KOPT-K1 (cell line): ENCODE measurements around the gene TTC9B.

Experiments used
- H3K27ac ChIP-seq: fragments of 200-600 bp; sonication (generic); 2 replicates; pipeline ENCODE4 v1.5.1; 2016; ENCODE audit warnings: antibody characterized with exemption, mild to moderate bottlenecking, low read depth, low read length; ENCODE audit not compliant: poor library complexity, severe bottlenecking
- H3K36me3 ChIP-seq: fragments of 200-600 bp; sonication (generic); 2 replicates; pipeline ENCODE4 v1.5.1; 2017; ENCODE audit warnings: antibody characterized with exemption, mild to moderate bottlenecking, low read length, moderate library complexity; ENCODE audit not compliant: insufficient read depth
- H3K9me3 ChIP-seq: fragments of 200-600 bp; sonication (generic); 2 replicates; pipeline ENCODE4 v1.5.1; 2017; ENCODE audit warnings: antibody characterized with exemption, low read length, mild to moderate bottlenecking; ENCODE audit not compliant: insufficient read depth, poor library complexity, severe bottlenecking

Gene TTC9B

DNA sequence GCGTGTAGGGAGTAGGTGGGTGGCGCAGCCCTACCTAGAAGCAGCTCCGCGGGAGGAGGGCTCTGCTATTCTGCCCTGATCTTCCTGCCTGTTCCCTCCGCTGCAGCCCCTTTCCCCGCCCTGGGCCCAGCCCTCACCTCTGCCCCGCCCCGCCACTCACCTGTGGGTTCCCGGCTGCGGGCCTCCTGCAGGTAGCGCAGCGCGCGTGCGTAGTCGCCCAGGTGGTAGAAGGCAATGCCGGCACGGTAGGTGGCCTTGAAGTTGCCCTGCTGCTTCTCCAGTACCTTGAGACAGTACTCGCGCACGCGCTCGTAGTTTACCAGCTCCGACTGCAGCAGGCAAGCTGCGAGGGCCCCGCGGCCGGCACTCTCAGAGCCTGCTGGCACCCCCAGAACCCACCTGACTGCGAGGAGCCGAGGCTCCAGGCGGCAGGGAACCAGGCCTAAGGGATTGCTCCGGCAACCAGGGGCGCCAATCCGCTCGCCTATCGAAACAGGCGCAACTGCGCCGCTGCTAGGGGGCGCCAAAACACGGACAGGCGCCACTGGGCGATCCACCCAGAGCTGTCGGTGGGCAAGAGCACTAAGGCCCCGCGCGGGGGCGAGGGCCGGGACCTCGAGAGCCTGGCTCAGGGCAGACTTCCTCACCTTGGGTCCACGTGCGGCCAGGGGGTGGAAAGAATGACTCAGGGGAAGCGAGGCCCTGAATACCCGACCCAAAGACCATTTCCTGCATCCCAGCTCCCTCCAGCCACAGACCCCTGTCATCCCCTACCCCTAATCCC is 965 bp downstream of the TTC9B start:
- no peak overlapping the region for H3K27ac ChIP-seq
- H3K9me3 ChIP-seq: peaks cover 3% of the 10 kb centered on the region
- no peaks in the 10 kb centered on the region for H3K36me3 ChIP-seq

DNA sequence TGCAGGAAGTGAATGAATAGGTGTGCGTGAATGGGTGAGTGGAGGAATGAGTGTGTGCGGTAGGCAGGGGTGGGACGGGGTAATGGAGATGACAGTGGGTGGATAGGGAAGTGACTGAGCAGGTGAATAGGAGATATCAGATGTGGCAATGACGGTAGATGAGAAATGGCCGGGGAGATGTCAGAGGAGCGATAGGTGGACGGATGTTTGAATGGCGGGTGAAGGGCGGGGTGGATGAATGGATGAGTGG is 1.5 kb downstream of the TTC9B start:
- Histone ChIP-seq H3K9me3 (no peaks in the 10 kb centered on the region), H3K27ac (no peak overlapping the region), H3K36me3 (no peaks in the 10 kb centered on the region)

GRCh38 chr19:40216013-40216776 is 2.0 kb downstream of the TTC9B start:
- Histone ChIP-seq H3K27ac (no peak overlapping the region), H3K9me3 (no peaks in the 10 kb centered on the region)

GRCh38 chr19:40214936-40215335 is 3.2 kb downstream of the TTC9B start:
- H3K27ac ChIP-seq: no peak overlapping the region
- no peaks in the 10 kb centered on the region; the same call in 1 of the 2 replicates for H3K36me3 ChIP-seq
- no peaks in the 10 kb centered on the region for H3K9me3 ChIP-seq

More at GRCh38 chr19:40216013-40216776, 2.0 kb downstream of the TTC9B start:
- H3K36me3 ChIP-seq: no peaks in the 10 kb centered on the region

GRCh38 chr19:40213882-40214570 is 4.2 kb downstream of the TTC9B start:
- Histone ChIP-seq H3K9me3 (no peaks in the 10 kb centered on the region), H3K27ac (no peak overlapping the region), H3K36me3 (no peaks in the 10 kb centered on the region; the same call in 1 of the 2 replicates)

DNA sequence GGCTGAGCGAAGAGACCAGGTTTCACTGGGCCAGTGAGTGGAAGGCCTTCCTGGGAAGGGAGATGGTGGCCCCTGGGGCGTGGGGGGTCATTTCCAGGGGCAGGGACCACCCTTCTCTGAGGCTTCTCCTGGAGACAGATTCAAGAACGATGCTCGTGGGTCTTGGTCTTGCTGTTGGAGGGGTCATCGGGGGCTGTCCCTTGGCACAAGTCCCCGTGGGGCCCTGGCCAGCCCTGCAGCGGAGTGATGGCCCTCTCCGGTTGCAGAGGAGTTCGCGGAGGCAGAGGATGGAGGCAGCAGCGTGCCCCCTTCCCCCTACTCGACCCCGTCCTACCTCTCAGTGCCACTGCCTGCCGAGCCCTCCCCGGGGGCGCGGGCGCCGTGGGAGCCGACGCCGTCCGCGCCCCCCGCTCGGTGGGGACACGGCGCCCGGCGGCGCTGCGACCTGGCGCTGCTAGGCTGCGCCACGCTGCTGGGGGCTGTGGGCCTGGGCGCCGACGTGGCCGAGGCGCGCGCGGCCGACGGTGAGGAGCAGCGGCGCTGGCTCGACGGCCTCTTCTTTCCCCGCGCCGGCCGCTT is 4.8 kb downstream of the TTC9B start:
- Histone ChIP-seq H3K9me3 (no peaks in the 10 kb centered on the region), H3K36me3 (no peaks in the 10 kb centered on the region; the same call in 1 of the 2 replicates), H3K27ac (no peak overlapping the region)

- no peaks in the 10 kb centered on the region for H3K9me3 ChIP-seq
- no peak overlapping the region for H3K27ac ChIP-seq
- H3K36me3 ChIP-seq: no peaks in the 10 kb centered on the region; the same call in 1 of the 2 replicates
These were observed 7.3 kb downstream of the TTC9B start for GRCh38 chr19:40210889-40211288.

DNA sequence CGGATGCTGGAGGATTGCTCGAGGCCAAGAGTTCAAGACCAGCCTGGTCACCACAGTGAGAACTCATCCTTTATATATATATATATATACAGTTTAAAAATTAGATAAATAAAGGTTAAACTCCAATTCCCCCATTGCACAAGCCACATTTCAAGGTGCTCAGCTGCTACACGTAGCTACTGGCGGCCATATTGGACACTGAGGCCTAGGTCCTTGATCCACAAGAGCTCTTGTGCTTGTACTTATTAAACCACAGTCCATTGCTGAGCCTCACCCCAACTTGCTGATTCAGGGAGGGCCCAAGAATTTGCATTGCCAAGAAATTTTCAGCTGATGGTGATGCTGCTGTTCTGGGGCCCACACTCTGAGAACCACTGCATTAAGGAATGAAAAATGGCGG is 9.6 kb downstream of the TTC9B start:
- H3K27ac ChIP-seq: no peak overlapping the region

DNA sequence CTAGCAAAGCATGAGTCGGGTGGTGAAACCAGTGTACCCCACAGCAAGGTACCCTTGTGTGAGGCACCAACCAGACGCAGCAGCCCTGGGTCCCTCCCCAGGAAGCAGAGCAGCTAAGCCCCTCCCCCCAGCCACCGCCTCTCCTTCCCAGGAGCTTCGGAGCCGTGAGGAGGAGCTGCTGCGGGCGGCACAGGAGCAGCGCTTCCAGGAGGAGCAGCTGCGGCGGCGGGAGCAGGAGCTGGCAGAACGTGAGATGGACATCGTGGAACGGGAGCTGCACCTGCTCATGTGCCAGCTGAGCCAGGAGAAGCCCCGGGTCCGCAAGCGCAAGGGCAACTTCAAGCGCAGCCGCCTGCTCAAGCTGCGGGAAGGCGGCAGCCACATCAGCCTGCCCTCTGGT is 12.4 kb downstream of the TTC9B start:
- Histone ChIP-seq H3K27ac (no peak overlapping the region), H3K36me3 (peaks cover 5% of the 10 kb centered on the region; the same call in 1 of the 2 replicates), H3K9me3 (no peaks in the 10 kb centered on the region)

More for the DNA sequence above, 9.6 kb downstream of the TTC9B start:
- H3K9me3 ChIP-seq: no peaks in the 10 kb centered on the region
- peaks cover 5% of the 10 kb centered on the region; the same call in 1 of the 2 replicates for H3K36me3 ChIP-seq

GRCh38 chr19:40204381-40204780 is 13.8 kb downstream of the TTC9B start:
- H3K36me3 ChIP-seq: peaks cover 5% of the 10 kb centered on the region; the same call in 1 of the 2 replicates
- H3K9me3 ChIP-seq: no peaks in the 10 kb centered on the region
- H3K27ac ChIP-seq: no peak overlapping the region

DNA sequence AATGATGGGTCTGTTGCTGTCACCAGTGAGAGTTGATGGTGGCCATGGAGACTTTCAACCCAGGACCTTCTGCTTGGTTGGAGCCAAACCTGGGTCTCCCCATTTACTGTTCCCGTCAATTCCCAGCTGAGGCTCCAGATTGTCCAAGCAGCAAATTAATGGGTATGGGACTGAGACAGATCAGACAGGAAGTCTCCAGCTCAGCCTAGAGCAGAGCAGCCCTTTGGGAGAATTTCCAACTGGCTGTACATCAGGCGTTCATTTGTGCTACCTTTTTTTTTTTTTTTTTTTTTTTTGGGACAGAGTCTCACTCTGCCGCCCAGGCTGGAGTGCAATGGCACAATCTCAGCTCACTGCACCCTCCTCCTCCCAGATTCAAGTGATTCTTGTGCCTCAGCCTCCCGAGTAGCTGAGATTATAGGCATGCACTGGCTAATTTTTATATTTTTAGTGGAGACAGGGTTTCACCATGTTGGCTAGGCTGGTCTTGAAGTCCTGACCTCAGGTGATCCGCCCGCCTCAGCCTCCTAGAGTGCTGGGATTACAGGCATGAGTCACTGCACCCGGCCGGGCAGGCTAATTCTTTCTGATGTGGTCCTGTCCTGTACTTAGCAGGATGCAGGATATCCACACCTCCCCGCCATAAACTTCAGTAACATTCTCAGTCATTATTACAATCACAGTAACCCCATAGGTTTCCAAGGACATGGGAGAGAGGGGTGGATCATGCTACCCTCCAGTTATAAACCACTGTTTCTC is 17.7 kb downstream of the TTC9B start:
- H3K9me3 ChIP-seq: no peaks in the 10 kb centered on the region
- H3K27ac ChIP-seq: no peak overlapping the region
- H3K36me3 ChIP-seq: peaks cover 5% of the 10 kb centered on the region; the same call in 1 of the 2 replicates

DNA sequence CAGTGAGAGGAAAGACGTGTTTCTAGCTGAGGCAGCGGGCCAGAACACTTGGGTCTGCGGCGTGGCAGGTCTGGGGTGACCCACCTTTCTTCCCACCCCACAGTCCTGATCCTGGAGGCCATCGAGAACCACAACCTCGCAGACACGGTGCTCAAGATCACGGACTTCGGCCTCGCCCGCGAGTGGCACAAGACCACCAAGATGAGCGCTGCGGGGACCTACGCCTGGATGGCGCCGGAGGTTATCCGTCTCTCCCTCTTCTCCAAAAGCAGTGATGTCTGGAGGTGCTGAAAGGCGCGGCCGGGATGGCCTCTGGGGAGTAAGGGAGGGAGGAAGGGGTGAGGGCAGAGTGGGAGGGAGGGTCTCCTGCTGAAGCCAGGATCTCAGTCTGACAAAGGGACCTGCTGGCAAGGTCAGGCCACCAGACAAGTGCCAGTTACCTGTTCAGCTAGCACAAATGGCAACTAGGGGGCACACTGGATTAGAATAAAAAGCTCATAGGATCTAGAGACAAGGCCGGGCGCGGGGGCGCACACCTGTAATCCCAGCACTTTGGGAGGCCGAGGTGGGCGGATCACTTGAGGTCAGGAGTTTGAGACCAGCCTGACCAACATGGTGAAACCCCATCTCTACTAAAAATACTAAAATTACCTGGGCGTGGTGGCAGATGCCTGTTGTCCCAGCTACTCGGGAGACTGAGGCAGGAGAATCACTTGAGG is 19.8 kb downstream of the TTC9B start:
- no peaks in the 10 kb centered on the region for H3K9me3 ChIP-seq

DNA sequence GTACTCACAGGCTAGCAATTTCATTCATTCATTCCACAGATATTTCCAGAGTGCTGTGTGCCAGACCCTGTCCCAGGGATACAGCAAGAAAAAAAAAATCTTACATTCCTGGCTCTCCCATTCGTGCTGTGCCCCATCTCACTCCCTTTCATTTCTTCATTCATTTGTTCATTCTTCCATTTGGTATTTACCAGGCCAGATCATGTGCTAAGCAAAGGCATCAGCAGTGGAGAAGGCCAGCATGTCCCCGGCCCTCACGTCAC is 24.7 kb downstream of the TTC9B start:
- Histone ChIP-seq H3K9me3 (no peaks in the 10 kb centered on the region), H3K36me3 (no peaks in the 10 kb centered on the region), H3K27ac (no peak overlapping the region)

More for the DNA sequence above, 19.8 kb downstream of the TTC9B start:
- Histone ChIP-seq H3K27ac (no peak overlapping the region), H3K36me3 (no peaks in the 10 kb centered on the region; the same call in 1 of the 2 replicates)
